Embryonic facial prominence (tissue), 1 donor: Measurements from ENCODE around the gene CYP2E1.
"Not testable (repeated sequence)": the region's sequence is repeated elsewhere in the genome, so short reads cannot be mapped to it uniquely, and the experiment has no call there.

ENCODE experiments used
- DNase-seq: peaks from one replicate; pipeline ENCODE4 v3.0.0-alpha.2; 2016; ENCODE audit errors: extremely low spot score

CYP2E1 gene

GRCh38 chr10:133528296-133528844, 1.2 kb downstream of the CYP2E1 start:
- no peak for DNase-seq

- no peak for DNase-seq
These were observed 1.8 kb downstream of the CYP2E1 start for GRCh38 chr10:133528845-133529575.

- no peak for DNase-seq
These were observed 2.4 kb downstream of the CYP2E1 start for GRCh38 chr10:133529576-133529946.

GRCh38 chr10:133530506-133530905, 3.3 kb downstream of the CYP2E1 start:
- no peak for DNase-seq

GRCh38 chr10:133532871-133533270, 5.7 kb downstream of the CYP2E1 start:
- no peak for DNase-seq

GRCh38 chr10:133534417-133534816, 7.3 kb downstream of the CYP2E1 start:
- DNase-seq = no peak

GRCh38 chr10:133536198-133536597, 9.0 kb downstream of the CYP2E1 start:
- DNase-seq = no peak

- no peak for DNase-seq
These were observed 10.7 kb downstream of the CYP2E1 start for GRCh38 chr10:133537546-133538545.

- not testable (repeated sequence) for DNase-seq
These were observed 14.3 kb downstream of the CYP2E1 start for GRCh38 chr10:133541441-133541975.

GRCh38 chr10:133544506-133544905, 17.3 kb downstream of the CYP2E1 start:
- no peak for DNase-seq

- DNase-seq = no peak
These were observed 27.4 kb downstream of the CYP2E1 start for GRCh38 chr10:133554600-133554999.

GRCh38 chr10:133555521-133555920, 28.4 kb downstream of the CYP2E1 start:
- DNase-seq = no peak

- no peak for DNase-seq
These were observed 30.2 kb downstream of the CYP2E1 start for GRCh38 chr10:133557381-133557780.

GRCh38 chr10:133559216-133559615, 32.1 kb downstream of the CYP2E1 start:
- no peak for DNase-seq

GRCh38 chr10:133564816-133565215, 37.7 kb downstream of the CYP2E1 start:
- no peak for DNase-seq

GRCh38 chr10:133565441-133566294, 38.5 kb downstream of the CYP2E1 start, which contains the start of gene SYCE1:
SYCE1 (minus strand) TSS chr10:133565583; CDS start chr10:133565529, 54 bp downstream.
- DNase-seq = no peak

GRCh38 chr10:133567119-133567518, 40.0 kb downstream of the CYP2E1 start:
- no peak for DNase-seq

- no peak for DNase-seq
These were observed 40.6 kb downstream of the CYP2E1 start for GRCh38 chr10:133567609-133568286.

GRCh38 chr10:133568287-133568614, 41.1 kb downstream of the CYP2E1 start:
- no peak for DNase-seq

- DNase-seq = not testable (repeated sequence)
These were observed 41.8 kb downstream of the CYP2E1 start for GRCh38 chr10:133568831-133569527.
